ENCODE results near the gene MED27. TPM values are rescaled to one million over a fixed set of nuclear protein-coding genes. Genes with fewer than 3 reads are reported as not detected.

Gene MED27
- total RNA-seq, 1 donor from 2014 or later, result 15.7 TPM

DNA sequence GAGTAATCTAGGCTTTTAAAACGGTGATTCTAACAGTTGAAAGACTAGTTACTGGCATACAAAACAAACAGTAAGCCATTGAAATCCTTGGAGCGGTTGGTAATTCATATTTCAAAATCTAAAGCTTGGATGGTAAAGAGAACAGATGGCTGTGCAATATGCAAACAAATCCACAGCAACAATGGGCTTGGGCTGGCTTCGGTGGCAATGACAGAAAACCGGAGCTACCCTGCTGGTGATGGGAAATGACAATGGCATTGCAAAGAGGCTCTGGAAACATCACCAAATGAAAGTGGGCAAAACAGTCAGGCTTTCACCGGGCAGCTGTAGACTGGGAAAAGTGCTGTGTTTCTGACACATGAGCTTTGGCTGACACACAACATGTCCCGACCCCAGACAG lies 42.2 kb downstream of the MED27 start:
- Histone ChIP-seq H3K4me1 (peaks cover 8% of the 10 kb centered on the region), H3K27ac (no peak overlapping the region), H3K4me3 (no peak overlapping the region), H3K27me3 (ENCODE audit: low read depth) (no peaks in the 10 kb centered on the region), H3K36me3 (no peaks in the 10 kb centered on the region), H3K9me3 (no peaks in the 10 kb centered on the region)
- TF ChIP-seq CTCF (IDR thresholded peaks at IDR 0.05), result no peak
- ATAC-seq (no peak), DNase-seq (no peak)
- intact Hi-C loops (cut with DNase I), result no loop called here

- TF ChIP-seq CTCF (IDR thresholded peaks at IDR 0.05), result no peak
- peaks cover 15% of the 10 kb centered on the region for H3K4me1 ChIP-seq
- DNase-seq (no peak), ATAC-seq (no peak)
- H3K36me3 ChIP-seq, result no peaks in the 10 kb centered on the region
- no peaks in the 10 kb centered on the region for H3K27me3 ChIP-seq (ENCODE audit: low read depth)
- no peak overlapping the region for H3K27ac ChIP-seq
- H3K4me3 ChIP-seq, result no peak overlapping the region
- intact Hi-C loops (cut with DNase I), result no loop called here
- no peaks in the 10 kb centered on the region for H3K9me3 ChIP-seq
Observed at GRCh38 chr9:132036521-132036920, 43.1 kb downstream of the MED27 start.

- intact Hi-C loops (cut with DNase I), result no loop called here
- TF ChIP-seq CTCF (IDR thresholded peaks at IDR 0.05), result no peak
Observed at GRCh38 chr9:132035679-132036078, 44.0 kb downstream of the MED27 start.

DNA sequence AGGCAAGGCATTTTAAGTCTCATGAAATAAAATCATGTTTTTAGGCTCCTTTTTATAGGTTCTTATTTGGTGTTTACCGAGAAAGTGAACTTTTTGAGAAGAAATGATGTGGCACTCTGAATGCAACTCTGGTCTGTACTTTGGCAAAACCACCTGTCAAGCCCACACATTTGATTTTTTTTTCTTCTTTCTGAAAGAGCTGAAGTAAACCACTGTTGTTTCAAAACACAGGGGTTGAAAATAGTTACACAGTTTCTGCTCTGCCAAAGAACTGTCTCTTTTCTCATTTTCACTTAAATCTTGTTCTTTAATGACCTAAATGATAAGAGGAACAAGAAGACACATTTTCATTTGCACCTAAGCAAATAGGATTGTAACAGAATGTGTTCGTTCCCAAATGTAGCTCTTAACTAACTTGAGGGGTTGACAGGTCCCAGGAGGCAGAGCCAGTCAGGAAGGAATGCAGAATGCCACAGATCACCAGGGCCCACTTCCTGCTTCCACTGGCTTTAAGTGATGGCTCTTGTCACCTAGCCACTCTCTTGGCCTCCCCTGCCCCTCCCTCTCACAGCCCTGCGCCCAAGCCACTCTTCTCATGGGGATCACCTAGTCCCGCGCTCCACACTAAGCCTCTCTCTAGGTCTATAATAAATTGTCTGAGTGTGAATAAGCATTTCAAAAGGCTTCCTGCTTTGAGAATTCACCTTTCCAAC lies 47.3 kb downstream of the MED27 start:
- TF ChIP-seq CTCF (IDR thresholded peaks at IDR 0.05), result no peak
- intact Hi-C loops (cut with DNase I), result no loop called here

More at GRCh38 chr9:132035679-132036078, 44.0 kb downstream of the MED27 start:
- Histone ChIP-seq H3K27me3 (ENCODE audit: low read depth) (no peaks in the 10 kb centered on the region), H3K4me3 (no peak overlapping the region), H3K4me1 (peaks cover 15% of the 10 kb centered on the region), H3K36me3 (no peaks in the 10 kb centered on the region), H3K9me3 (no peaks in the 10 kb centered on the region), H3K27ac (no peak overlapping the region)
- DNase-seq (no peak), ATAC-seq (no peak)

GRCh38 chr9:132031467-132032237 lies 48.0 kb downstream of the MED27 start:
- Histone ChIP-seq H3K27me3 (ENCODE audit: low read depth) (no peaks in the 10 kb centered on the region), H3K9me3 (no peaks in the 10 kb centered on the region), H3K27ac (no peak overlapping the region), H3K4me3 (no peak overlapping the region), H3K36me3 (no peaks in the 10 kb centered on the region), H3K4me1 (peaks cover 41% of the 10 kb centered on the region)
- intact Hi-C loops (cut with DNase I), result no loop called here
- no peak for ATAC-seq
- no peak for TF ChIP-seq CTCF (IDR thresholded peaks at IDR 0.05)
- no peak for DNase-seq

More for the DNA sequence above, 47.3 kb downstream of the MED27 start:
- ATAC-seq (peak; percentile 75 to 82), DNase-seq (peak; percentile 51)
- Histone ChIP-seq H3K27ac (no peak overlapping the region), H3K27me3 (ENCODE audit: low read depth) (no peaks in the 10 kb centered on the region), H3K9me3 (no peaks in the 10 kb centered on the region), H3K4me1 (peaks cover 34% of the 10 kb centered on the region), H3K36me3 (no peaks in the 10 kb centered on the region), H3K4me3 (no peak overlapping the region)
